PC-9 (cell line): ENCODE measurements around the gene KIF5A.

Experiments used
- EZH2 ChIP-seq: fragments of 200-600 bp; sonication (generic); IDR thresholded peaks from 2 replicates; pipeline ENCODE4 v1.8.0; 2017; ENCODE audit warnings: antibody characterized with exemption, low read depth
- TF ChIP-seq, protein P1 (sequence below): fragments of 200-600 bp; sonication (generic); conservative IDR thresholded peaks from 2 replicates; pipeline ENCODE4 v1.6.1; 2017; ENCODE audit warnings: mixed run types, antibody characterized with exemption, mild to moderate bottlenecking, moderate library complexity

DNA sequence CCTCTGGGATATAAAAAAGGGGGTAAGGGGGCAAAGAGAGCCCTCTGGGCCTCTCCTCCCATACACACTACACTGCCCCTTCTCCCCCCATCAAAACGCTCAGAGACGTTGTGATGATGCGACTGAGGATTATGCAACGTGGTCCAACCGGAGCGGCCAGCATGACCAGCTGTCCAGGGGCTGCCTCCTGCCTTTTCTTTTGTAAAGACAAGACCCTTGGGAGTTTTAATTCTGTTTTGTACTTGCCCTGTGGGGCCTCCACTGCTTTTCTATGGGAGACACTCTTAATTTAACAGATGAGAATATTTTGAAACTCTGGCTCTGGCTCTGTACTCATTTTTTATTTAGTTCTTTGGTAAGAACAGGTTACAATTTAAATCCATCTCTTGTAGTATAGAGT is 20.0 kb upstream of the KIF5A start:
- TF ChIP-seq, protein P1, sequence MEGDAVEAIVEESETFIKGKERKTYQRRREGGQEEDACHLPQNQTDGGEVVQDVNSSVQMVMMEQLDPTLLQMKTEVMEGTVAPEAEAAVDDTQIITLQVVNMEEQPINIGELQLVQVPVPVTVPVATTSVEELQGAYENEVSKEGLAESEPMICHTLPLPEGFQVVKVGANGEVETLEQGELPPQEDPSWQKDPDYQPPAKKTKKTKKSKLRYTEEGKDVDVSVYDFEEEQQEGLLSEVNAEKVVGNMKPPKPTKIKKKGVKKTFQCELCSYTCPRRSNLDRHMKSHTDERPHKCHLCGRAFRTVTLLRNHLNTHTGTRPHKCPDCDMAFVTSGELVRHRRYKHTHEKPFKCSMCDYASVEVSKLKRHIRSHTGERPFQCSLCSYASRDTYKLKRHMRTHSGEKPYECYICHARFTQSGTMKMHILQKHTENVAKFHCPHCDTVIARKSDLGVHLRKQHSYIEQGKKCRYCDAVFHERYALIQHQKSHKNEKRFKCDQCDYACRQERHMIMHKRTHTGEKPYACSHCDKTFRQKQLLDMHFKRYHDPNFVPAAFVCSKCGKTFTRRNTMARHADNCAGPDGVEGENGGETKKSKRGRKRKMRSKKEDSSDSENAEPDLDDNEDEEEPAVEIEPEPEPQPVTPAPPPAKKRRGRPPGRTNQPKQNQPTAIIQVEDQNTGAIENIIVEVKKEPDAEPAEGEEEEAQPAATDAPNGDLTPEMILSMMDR = no peak
- no peak for TF ChIP-seq EZH2
